ENCODE results near the gene GJC3. TPM values are rescaled to one million over a fixed set of nuclear protein-coding genes. Genes with fewer than 3 reads are reported as not detected.
"Not testable (repeated sequence)": the region's sequence is repeated elsewhere in the genome, so short reads cannot be mapped to it uniquely, and the experiment has no call there.

The GJC3 gene
- total RNA-seq, 1 donor = not detected

GRCh38 chr7:99969298-99969697 lies 39.9 kb upstream of the GJC3 start:
- no peak for DNase-seq (ENCODE audit: low read depth)
- TF ChIP-seq CTCF (IDR thresholded peaks at IDR 0.05; ENCODE audit: insufficient read depth, low read length) = no peak
- no peak overlapping the region for H3K4me3 ChIP-seq (ENCODE audit: low read depth, low read length)

- DNase-seq (ENCODE audit: low read depth) = no peak
These were observed 29.3 kb upstream of the GJC3 start for GRCh38 chr7:99958564-99959227.

GRCh38 chr7:99955247-99955646 lies 25.8 kb upstream of the GJC3 start:
- no peak overlapping the region for H3K4me3 ChIP-seq (ENCODE audit: low read depth, low read length)
- TF ChIP-seq CTCF (IDR thresholded peaks at IDR 0.05; ENCODE audit: insufficient read depth, low read length) = no peak
- DNase-seq (ENCODE audit: low read depth) = no peak

More at GRCh38 chr7:99958564-99959227, 29.3 kb upstream of the GJC3 start:
- H3K4me3 ChIP-seq (ENCODE audit: low read depth, low read length) = no peak overlapping the region
- TF ChIP-seq CTCF (IDR thresholded peaks at IDR 0.05; ENCODE audit: insufficient read depth, low read length) = no peak

GRCh38 chr7:99954643-99955042 lies 25.2 kb upstream of the GJC3 start:
- DNase-seq (ENCODE audit: low read depth); H3K4me3 ChIP-seq (ENCODE audit: low read depth, low read length): not testable (repeated sequence)

GRCh38 chr7:99953649-99954048 lies 24.2 kb upstream of the GJC3 start:
- no peak for TF ChIP-seq CTCF (IDR thresholded peaks at IDR 0.05; ENCODE audit: insufficient read depth, low read length)
- no peak overlapping the region for H3K4me3 ChIP-seq (ENCODE audit: low read depth, low read length)
- peak; percentile 74 for DNase-seq (ENCODE audit: low read depth)

- H3K4me3 ChIP-seq (ENCODE audit: low read depth, low read length); DNase-seq (ENCODE audit: low read depth): not testable (repeated sequence)
These were observed 23.2 kb upstream of the GJC3 start for GRCh38 chr7:99952649-99953048.

- not testable (repeated sequence) for H3K4me3 ChIP-seq (ENCODE audit: low read depth, low read length); DNase-seq (ENCODE audit: low read depth)
These were observed 21.4 kb upstream of the GJC3 start for GRCh38 chr7:99950819-99951218.

- H3K4me3 ChIP-seq (ENCODE audit: low read depth, low read length) = no peak overlapping the region
- peak; percentile 54 for TF ChIP-seq CTCF (IDR thresholded peaks at IDR 0.05; ENCODE audit: insufficient read depth, low read length)
- DNase-seq (ENCODE audit: low read depth) = peak; percentile 45
These were observed 20.3 kb upstream of the GJC3 start for GRCh38 chr7:99949645-99950228.
